Suprapubic skin (tissue), 4 donors: ENCODE measurements around the gene SHOC2.

Source experiments
- CTCF ChIP-seq, 2 donors: fragments of 200-600 bp in 1 of 2; fragments of 450-650 bp in 1 of 2; sonication (generic) in 1 of 2; IDR thresholded peaks; one replicate each; pipeline ENCODE4 v1.5.1; 2016 to 2019; ENCODE audit warnings: antibody characterized with exemption in 2 of 2, mild to moderate bottlenecking in 1 of 2, moderate library complexity in 1 of 2
- EP300 ChIP-seq: sonication (generic); formaldehyde crosslinking; IDR thresholded peaks from one replicate; pipeline ENCODE4 v1.6.1; 2017; ENCODE audit warnings: antibody characterized with exemption
- POLR2A ChIP-seq, 2 donors: fragments of 450-650 bp; IDR thresholded peaks; one replicate each; pipeline ENCODE4 v1.6.1; 2017; ENCODE audit warnings: antibody characterized with exemption in 2 of 2, mild to moderate bottlenecking in 2 of 2, moderate library complexity in 2 of 2
- POLR2AphosphoS5 ChIP-seq, 3 donors: sonication (generic); formaldehyde crosslinking; IDR thresholded peaks; one replicate each; pipeline ENCODE4 v1.6.1; 2017; ENCODE audit warnings: antibody characterized with exemption in 3 of 3

- TF ChIP-seq CTCF (IDR thresholded peaks at IDR 0.05) (no peak), POLR2A (IDR thresholded peaks at IDR 0.05) (no peak), POLR2AphosphoS5 (IDR thresholded peaks at IDR 0.05) (no peak), EP300 (no peak)
Measured at GRCh38 chr10:111004016-111004415, 84.6 kb downstream of the SHOC2 start.
